HepG2 (cell line): ENCODE results near the gene ZNF324B. TPM values are rescaled to one million over a fixed set of nuclear protein-coding genes. Genes with fewer than 3 reads are reported as not detected.

Source experiments
- ATF4 ChIP-seq, 2 experiments: fragments of 450-650 bp in 1 of 2; sonication (generic) in 1 of 2; formaldehyde crosslinking; IDR thresholded peaks; 2 replicates each; pipeline versions ENCODE4 v1.5.0 to v1.8.0; 2020 to 2022; ENCODE audit warnings: mild to moderate bottlenecking in 1 of 2, missing genetic modification reagents in 1 of 2
- CCDC6 ChIP-seq: sonication (generic); formaldehyde crosslinking; IDR thresholded peaks from 2 replicates; pipeline ENCODE4 v1.8.1; 2022; ENCODE audit warnings: mild to moderate bottlenecking, missing genetic modification reagents, moderate library complexity
- FOXO1 ChIP-seq: sonication (generic); formaldehyde crosslinking; IDR thresholded peaks from 2 replicates; pipeline ENCODE4 v1.4.0; 2020; ENCODE audit warnings: missing genetic modification reagents
- FUBP1 ChIP-seq: sonication (generic); formaldehyde crosslinking; IDR thresholded peaks from 2 replicates; pipeline ENCODE4 v1.5.1; 2020; ENCODE audit warnings: missing genetic modification reagents, mild to moderate bottlenecking, borderline replicate concordance
- HNRNPK ChIP-seq: fragments of 200-400 bp; formaldehyde crosslinking; IDR thresholded peaks from 2 replicates; pipeline ENCODE4 v1.6.1; 2018; ENCODE audit warnings: low read length, low read depth, moderate library complexity, mild to moderate bottlenecking; ENCODE audit not compliant: poor library complexity, severe bottlenecking
- JUND ChIP-seq: sonication (generic); formaldehyde crosslinking; IDR thresholded peaks from 2 replicates; pipeline ENCODE4 v1.8.0; 2022; ENCODE audit warnings: mild to moderate bottlenecking, missing genetic modification reagents
- KDM2A ChIP-seq: sonication (generic); formaldehyde crosslinking; IDR thresholded peaks from 2 replicates; pipeline ENCODE4 v1.4.0; 2020; ENCODE audit warnings: low read depth, missing genetic modification reagents, borderline replicate concordance
- MTA1 ChIP-seq: sonication (generic); formaldehyde crosslinking; IDR thresholded peaks from 2 replicates; pipeline ENCODE4 v1.4.0; 2020; ENCODE audit warnings: missing genetic modification reagents, mild to moderate bottlenecking, borderline replicate concordance
- PBX2 ChIP-seq: IDR thresholded peaks from 2 replicates; pipeline ENCODE4 v1.6.1; 2016; ENCODE audit warnings: control low read depth
- TBX2 ChIP-seq: sonication (generic); formaldehyde crosslinking; IDR thresholded peaks from 2 replicates; pipeline ENCODE4 v1.5.0; 2020; ENCODE audit warnings: missing genetic modification reagents, mild to moderate bottlenecking, borderline replicate concordance
- TRIM24 ChIP-seq: sonication (generic); formaldehyde crosslinking; IDR thresholded peaks from 2 replicates; pipeline ENCODE4 v1.8.0; 2022; ENCODE audit warnings: mild to moderate bottlenecking, missing genetic modification reagents
- ZFP91 ChIP-seq: sonication (generic); formaldehyde crosslinking; IDR thresholded peaks from 2 replicates; pipeline ENCODE4 v1.9.0; 2022; ENCODE audit warnings: missing genetic modification reagents, mild to moderate bottlenecking, borderline replicate concordance
- ZNF44 ChIP-seq: sonication (generic); formaldehyde crosslinking; IDR thresholded peaks from 2 replicates; pipeline ENCODE4 v1.5.1; 2020; ENCODE audit warnings: mild to moderate bottlenecking, missing genetic modification reagents
- ZNF460 ChIP-seq: sonication (generic); formaldehyde crosslinking; IDR thresholded peaks from 2 replicates; pipeline ENCODE4 v1.5.1; 2020; ENCODE audit warnings: missing genetic modification reagents, mild to moderate bottlenecking, borderline replicate concordance
- ZNF501 ChIP-seq: sonication (generic); formaldehyde crosslinking; IDR thresholded peaks from 2 replicates; pipeline ENCODE4 v1.5.1; 2020; ENCODE audit warnings: mild to moderate bottlenecking, moderate library complexity, missing genetic modification reagents
- ZNF598 ChIP-seq: sonication (generic); formaldehyde crosslinking; IDR thresholded peaks from 2 replicates; pipeline ENCODE4 v1.5.1; 2020; ENCODE audit warnings: mild to moderate bottlenecking, missing genetic modification reagents, borderline replicate concordance
- ZNF678 ChIP-seq: sonication (generic); formaldehyde crosslinking; IDR thresholded peaks from 2 replicates; pipeline ENCODE4 v1.4.0; 2020; ENCODE audit warnings: mild to moderate bottlenecking, missing genetic modification reagents
- ZNF788 ChIP-seq: sonication (generic); formaldehyde crosslinking; IDR thresholded peaks from 2 replicates; pipeline ENCODE4 v1.5.0; 2020; ENCODE audit warnings: mild to moderate bottlenecking, missing genetic modification reagents, borderline replicate concordance
- ZNF816 ChIP-seq: sonication (generic); formaldehyde crosslinking; IDR thresholded peaks from 2 replicates; pipeline ENCODE4 v1.8.0; 2022; ENCODE audit warnings: missing genetic modification reagents, mild to moderate bottlenecking, borderline replicate concordance
- ZNF841 ChIP-seq: sonication (generic); formaldehyde crosslinking; IDR thresholded peaks from 2 replicates; pipeline ENCODE4 v1.8.1; 2023; ENCODE audit warnings: missing genetic modification reagents, borderline replicate concordance
- ZNF891 ChIP-seq: sonication (generic); formaldehyde crosslinking; IDR thresholded peaks from 2 replicates; pipeline ENCODE4 v1.5.0; 2020; ENCODE audit warnings: mild to moderate bottlenecking, missing genetic modification reagents
- polyA plus RNA-seq, 8 experiments: library from polyadenylated mRNA; depleted of rRNA in 3 of 8; stranded (reverse) in 7 of 8; unstranded in 1 of 8; fragments of >200 nt; fragmentation: Illumina TruSeq in 4 of 8; extraction: Trizol in 4 of 8; gene quantifications; 2 replicates each; pipeline versions ENCODE4 v1.2.1 to v1.2.3, GENCODE V29; 2011 to 2016; ENCODE audit warnings: low read depth in 4 of 8, missing spikeins in 1 of 8, mixed read lengths in 1 of 8; ENCODE audit not compliant: insufficient read depth in 1 of 8
- total RNA-seq, 5 experiments: library from RNA; depleted of rRNA; stranded (reverse); fragments of >200 nt; fragmentation: Illumina TruSeq; extraction: Trizol; gene quantifications; 2 replicates each; pipeline ENCODE4 v1.2.3, GENCODE V29; 2016; ENCODE audit warnings: low read depth in 1 of 5

ZNF324B gene
- total and polyA plus RNA-seq, 2 of the 13 experiments (the other 11 are each of a cell fraction or from before 2014, with no cell fraction given) = 0.53 to 3.0 TPM

GRCh38 chr19:58476498-58477015 lies 25.1 kb downstream of the ZNF324B start (continued):
- no peak for TF ChIP-seq ATF4 (CRISPR knock-in tag; IDR thresholded peaks at IDR 0.05)
- TF ChIP-seq HNRNPK = no peak
- TF ChIP-seq ZNF44 (CRISPR knock-in tag) = 0 out of 2 replicates have a peak, but pooled peaks have one; percentile 24
- TF ChIP-seq FOXO1 = no peak
- TF ChIP-seq ZNF598 (CRISPR knock-in tag) = no peak
- 0 out of 2 replicates have a peak, but pooled peaks have one; percentile 3 for TF ChIP-seq KDM2A (CRISPR knock-in tag)
- no peak for TF ChIP-seq PBX2 (CRISPR knock-in tag)
- no peak for TF ChIP-seq ZNF816 (CRISPR knock-in tag)
- no peak for TF ChIP-seq ZNF678 (CRISPR knock-in tag)
- TF ChIP-seq JUND = no peak
- TF ChIP-seq ZNF841 (CRISPR knock-in tag) = no peak
- TF ChIP-seq MTA1 (CRISPR knock-in tag) = 0 out of 2 replicates have a peak, but pooled peaks have one; percentile 12
- TF ChIP-seq ZNF891 = 0 out of 2 replicates have a peak, but pooled peaks have one; percentile 18
- 0 out of 2 replicates have a peak, but pooled peaks have one; percentile 16 for TF ChIP-seq CCDC6 (CRISPR knock-in tag)
- no peak for TF ChIP-seq ZNF460 (CRISPR knock-in tag)
- 0 out of 2 replicates have a peak, but pooled peaks have one; percentile 1 for TF ChIP-seq ZFP91
- TF ChIP-seq TRIM24 (CRISPR knock-in tag) = no peak
- peak; percentile 74; the same call in 1 of the 2 replicates for TF ChIP-seq FUBP1
- no peak for TF ChIP-seq ZNF788 (CRISPR knock-in tag)
- TF ChIP-seq TBX2 (CRISPR knock-in tag) = no peak; the same call in 1 of the 2 replicates
- TF ChIP-seq ZNF501 = no peak
